HepG2 (cell line): ENCODE results near the gene CCND1. TPM values are rescaled to one million over a fixed set of nuclear protein-coding genes. Genes with fewer than 3 reads are reported as not detected.

ENCODE experiments used
- ATF7-NPFF ChIP-seq: sonication (generic); formaldehyde crosslinking; IDR thresholded peaks from 2 replicates; pipeline ENCODE4 v1.8.1; 2023; ENCODE audit warnings: mild to moderate bottlenecking, low read depth, missing genetic modification reagents, moderate library complexity
- DPF2 ChIP-seq: sonication (generic); formaldehyde crosslinking; IDR thresholded peaks from 2 replicates; pipeline ENCODE4 v1.4.0; 2020; ENCODE audit warnings: mild to moderate bottlenecking, low read depth, missing genetic modification reagents, borderline replicate concordance
- EED ChIP-seq: sonication (generic); formaldehyde crosslinking; IDR thresholded peaks from 2 replicates; pipeline ENCODE4 v1.5.0; 2020; ENCODE audit warnings: mild to moderate bottlenecking, missing genetic modification reagents
- EZH2 ChIP-seq: conservative IDR thresholded peaks from 2 replicates; pipeline ENCODE4 v1.6.1; 2012; ENCODE audit warnings: mild to moderate bottlenecking, low read depth, low read length, moderate library complexity
- GATA4 ChIP-seq: sonication (generic); IDR thresholded peaks from 2 replicates; pipeline ENCODE4 v1.6.1; 2016; ENCODE audit warnings: antibody characterized with exemption, low read depth, borderline replicate concordance
- IRF1 ChIP-seq: sonication (generic); formaldehyde crosslinking; IDR thresholded peaks from 2 replicates; pipeline ENCODE4 v1.4.0; 2020; ENCODE audit warnings: low read depth, mild to moderate bottlenecking, missing genetic modification reagents
- MIER2 ChIP-seq: IDR thresholded peaks from 2 replicates; pipeline ENCODE4 v1.6.1; 2016; ENCODE audit warnings: missing biosample characterization, missing genetic modification reagents
- NKX3-1 ChIP-seq: sonication (generic); formaldehyde crosslinking; IDR thresholded peaks from 2 replicates; pipeline ENCODE4 v1.5.0; 2020; ENCODE audit warnings: missing genetic modification reagents
- PHF21A ChIP-seq: sonication (generic); formaldehyde crosslinking; IDR thresholded peaks from 2 replicates; pipeline ENCODE4 v1.5.0; 2020; ENCODE audit warnings: mild to moderate bottlenecking, missing genetic modification reagents
- PHF8 ChIP-seq: sonication (generic); formaldehyde crosslinking; IDR thresholded peaks from 2 replicates; pipeline ENCODE4 v1.5.0; 2020; ENCODE audit warnings: missing genetic modification reagents
- PLRG1 ChIP-seq: fragments of 450-650 bp; conservative IDR thresholded peaks from 2 replicates; pipeline ENCODE4 v1.6.1; 2016
- PRMT3 ChIP-seq: sonication (generic); formaldehyde crosslinking; IDR thresholded peaks from 2 replicates; pipeline ENCODE4 v1.8.1; 2022; ENCODE audit warnings: low read depth, mild to moderate bottlenecking, moderate library complexity, missing genetic modification reagents, borderline replicate concordance
- RELA ChIP-seq: sonication (generic); formaldehyde crosslinking; IDR thresholded peaks from 2 replicates; pipeline ENCODE4 v1.4.0; 2020; ENCODE audit warnings: missing genetic modification reagents
- RERE ChIP-seq: IDR thresholded peaks from 2 replicates; pipeline ENCODE4 v1.6.1; 2016; ENCODE audit warnings: low read depth, missing genetic modification reagents, missing compliant biosample characterization
- SATB2 ChIP-seq: sonication (generic); formaldehyde crosslinking; IDR thresholded peaks from 2 replicates; pipeline ENCODE4 v1.5.0; 2020; ENCODE audit warnings: missing genetic modification reagents
- SMYD3 ChIP-seq: sonication (generic); formaldehyde crosslinking; IDR thresholded peaks from 2 replicates; pipeline ENCODE4 v1.8.1; 2023; ENCODE audit warnings: mild to moderate bottlenecking, missing genetic modification reagents
- U2AF2 ChIP-seq: fragments of 200-400 bp; formaldehyde crosslinking; IDR thresholded peaks from 2 replicates; pipeline ENCODE4 v1.6.1; 2017; ENCODE audit warnings: low read depth, mild to moderate bottlenecking, low read length
- ZBTB7A ChIP-seq: sonication (generic); formaldehyde crosslinking; IDR thresholded peaks from 2 replicates; pipeline ENCODE4 v1.8.0; 2022; ENCODE audit warnings: mild to moderate bottlenecking, missing genetic modification reagents
- ZNF207 ChIP-seq: fragments of 450-650 bp; IDR thresholded peaks from 2 replicates; pipeline ENCODE4 v1.6.1; 2016; ENCODE audit warnings: antibody characterized with exemption, borderline replicate concordance
- ZNF235 ChIP-seq: sonication (generic); formaldehyde crosslinking; IDR thresholded peaks from 2 replicates; pipeline ENCODE4 v1.8.1; 2023; ENCODE audit warnings: mild to moderate bottlenecking, missing genetic modification reagents, borderline replicate concordance
- ZNF354B ChIP-seq: sonication (generic); formaldehyde crosslinking; IDR thresholded peaks from 2 replicates; pipeline ENCODE4 v1.8.0; 2022; ENCODE audit warnings: mild to moderate bottlenecking, missing genetic modification reagents
- ZNF547 ChIP-seq: sonication (generic); formaldehyde crosslinking; IDR thresholded peaks from 2 replicates; pipeline ENCODE4 v1.5.1; 2020; ENCODE audit warnings: mild to moderate bottlenecking, missing genetic modification reagents
- ZNF670 ChIP-seq: sonication (generic); formaldehyde crosslinking; IDR thresholded peaks from 2 replicates; pipeline ENCODE4 v1.8.0; 2022; ENCODE audit warnings: mild to moderate bottlenecking, missing genetic modification reagents, borderline replicate concordance
- ZZZ3 ChIP-seq: sonication (generic); formaldehyde crosslinking; IDR thresholded peaks from 2 replicates; pipeline ENCODE4 v1.4.0; 2020; ENCODE audit warnings: missing genetic modification reagents, mild to moderate bottlenecking, borderline replicate concordance
- polyA plus RNA-seq, 8 experiments: library from polyadenylated mRNA; depleted of rRNA in 3 of 8; stranded (reverse) in 7 of 8; unstranded in 1 of 8; fragments of >200 nt; fragmentation: Illumina TruSeq in 4 of 8; extraction: Trizol in 4 of 8; gene quantifications; 2 replicates each; pipeline versions ENCODE4 v1.2.1 to v1.2.3, GENCODE V29; 2011 to 2016; ENCODE audit warnings: low read depth in 4 of 8, missing spikeins in 1 of 8, mixed read lengths in 1 of 8; ENCODE audit not compliant: insufficient read depth in 1 of 8
- total RNA-seq, 5 experiments: library from RNA; depleted of rRNA; stranded (reverse); fragments of >200 nt; fragmentation: Illumina TruSeq; extraction: Trizol; gene quantifications; 2 replicates each; pipeline ENCODE4 v1.2.3, GENCODE V29; 2016; ENCODE audit warnings: low read depth in 1 of 5

Gene CCND1
- total and polyA plus RNA-seq, 2 of the 13 experiments (the other 11 are each of a cell fraction or from before 2014, with no cell fraction given) = 107 to 136 TPM

GRCh38 chr11:69657911-69658625 lies 17.1 kb downstream of the CCND1 start (continued):
- peak; percentile 89 for TF ChIP-seq RERE (CRISPR knock-in tag)
- TF ChIP-seq ATF7-NPFF (CRISPR knock-in tag) = peak; percentile 84
- TF ChIP-seq NKX3-1 (CRISPR knock-in tag) = no peak; the same call in 1 of the 2 replicates
- TF ChIP-seq PHF21A (CRISPR knock-in tag) = peak; percentile 98
- no peak for TF ChIP-seq EZH2
- TF ChIP-seq ZNF670 (CRISPR knock-in tag) = no peak; the same call in 1 of the 2 replicates
- TF ChIP-seq EED (CRISPR knock-in tag) = no peak; the same call in 1 of the 2 replicates
- TF ChIP-seq RELA (CRISPR knock-in tag) = no peak
- peak; percentile 33; the same call in 1 of the 2 replicates for TF ChIP-seq SATB2
- no peak for TF ChIP-seq ZNF235
- TF ChIP-seq PHF8 (CRISPR knock-in tag) = no peak; the same call in 1 of the 2 replicates
- peak; percentile 75 for TF ChIP-seq ZBTB7A (CRISPR knock-in tag)
- TF ChIP-seq ZNF547 = no peak
- TF ChIP-seq DPF2 (CRISPR knock-in tag) = peak; percentile 83
- no peak for TF ChIP-seq ZNF207
- TF ChIP-seq PLRG1 = no peak
- 0 out of 2 replicates have a peak, but pooled peaks have one; percentile 45 for TF ChIP-seq IRF1 (CRISPR knock-in tag)
- TF ChIP-seq SMYD3 = 0 out of 2 replicates have a peak, but pooled peaks have one; percentile 74
- TF ChIP-seq ZZZ3 (CRISPR knock-in tag) = peak; percentile 70; the same call in 1 of the 2 replicates
- TF ChIP-seq GATA4 = peak; percentile 72; the same call in 1 of the 2 replicates
- TF ChIP-seq U2AF2 = no peak
- TF ChIP-seq PRMT3 (CRISPR knock-in tag) = no peak
- no peak for TF ChIP-seq ZNF354B (CRISPR knock-in tag)
- peak; percentile 45; the same call in 1 of the 2 replicates for TF ChIP-seq MIER2
